Measurements from ENCODE around the gene ARMH4. TPM values are rescaled to one million over a fixed set of nuclear protein-coding genes. Genes with fewer than 3 reads are reported as not detected.
A peak's percentile ranks its signal among the peaks of the same experiment; 100 is the strongest.

The ARMH4 gene
- polyA plus RNA-seq, 1 donor from 2014 or later: 14.1 TPM

- Histone ChIP-seq H3K27me3 (ENCODE audit: insufficient read depth, low read depth, low read length) (no peaks in the 10 kb centered on the region), H3K79me2 (replicated peaks; ENCODE audit: insufficient read depth, low read length) (peaks cover 36% of the 10 kb centered on the region), H3K9me3 (ENCODE audit: low read length) (no peaks in the 10 kb centered on the region), H3K27ac (ENCODE audit: low read length) (peak overlapping the region; percentile 65), H2AFZ (ENCODE audit: low read depth, low read length) (peak overlapping the region; percentile 34), H3K4me3 (ENCODE audit: low read length) (peak overlapping the region; percentile 76), H3F3A (ENCODE audit: insufficient read depth, low read length, poor library complexity, severe bottlenecking) (peaks cover 8% of the 10 kb centered on the region), H3K36me3 (ENCODE audit: insufficient read depth, low read length) (no peaks in the 10 kb centered on the region), H3K4me2 (ENCODE audit: low read length) (peak overlapping the region; percentile 51), H3K9me2 (ENCODE audit: insufficient read depth, low read length) (no peaks in the 10 kb centered on the region), H3K9ac (ENCODE audit: low read length) (peak overlapping the region; percentile 87), H4K20me1 (ENCODE audit: insufficient read depth) (no peaks in the 10 kb centered on the region)
- TF ChIP-seq POLR2AphosphoS5 (IDR thresholded peaks at IDR 0.05) (no peak), TAF1 (IDR thresholded peaks at IDR 0.05; ENCODE audit: low read depth) (peak; percentile 1)
- TF ChIP-seq, protein P1, sequence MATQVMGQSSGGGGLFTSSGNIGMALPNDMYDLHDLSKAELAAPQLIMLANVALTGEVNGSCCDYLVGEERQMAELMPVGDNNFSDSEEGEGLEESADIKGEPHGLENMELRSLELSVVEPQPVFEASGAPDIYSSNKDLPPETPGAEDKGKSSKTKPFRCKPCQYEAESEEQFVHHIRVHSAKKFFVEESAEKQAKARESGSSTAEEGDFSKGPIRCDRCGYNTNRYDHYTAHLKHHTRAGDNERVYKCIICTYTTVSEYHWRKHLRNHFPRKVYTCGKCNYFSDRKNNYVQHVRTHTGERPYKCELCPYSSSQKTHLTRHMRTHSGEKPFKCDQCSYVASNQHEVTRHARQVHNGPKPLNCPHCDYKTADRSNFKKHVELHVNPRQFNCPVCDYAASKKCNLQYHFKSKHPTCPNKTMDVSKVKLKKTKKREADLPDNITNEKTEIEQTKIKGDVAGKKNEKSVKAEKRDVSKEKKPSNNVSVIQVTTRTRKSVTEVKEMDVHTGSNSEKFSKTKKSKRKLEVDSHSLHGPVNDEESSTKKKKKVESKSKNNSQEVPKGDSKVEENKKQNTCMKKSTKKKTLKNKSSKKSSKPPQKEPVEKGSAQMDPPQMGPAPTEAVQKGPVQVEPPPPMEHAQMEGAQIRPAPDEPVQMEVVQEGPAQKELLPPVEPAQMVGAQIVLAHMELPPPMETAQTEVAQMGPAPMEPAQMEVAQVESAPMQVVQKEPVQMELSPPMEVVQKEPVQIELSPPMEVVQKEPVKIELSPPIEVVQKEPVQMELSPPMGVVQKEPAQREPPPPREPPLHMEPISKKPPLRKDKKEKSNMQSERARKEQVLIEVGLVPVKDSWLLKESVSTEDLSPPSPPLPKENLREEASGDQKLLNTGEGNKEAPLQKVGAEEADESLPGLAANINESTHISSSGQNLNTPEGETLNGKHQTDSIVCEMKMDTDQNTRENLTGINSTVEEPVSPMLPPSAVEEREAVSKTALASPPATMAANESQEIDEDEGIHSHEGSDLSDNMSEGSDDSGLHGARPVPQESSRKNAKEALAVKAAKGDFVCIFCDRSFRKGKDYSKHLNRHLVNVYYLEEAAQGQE (IDR thresholded peaks at IDR 0.05; ENCODE audit: borderline replicate concordance): peak; percentile 65
These were observed 640 bp downstream of the ARMH4 start for GRCh38 chr14:58151133-58152013.

DNA sequence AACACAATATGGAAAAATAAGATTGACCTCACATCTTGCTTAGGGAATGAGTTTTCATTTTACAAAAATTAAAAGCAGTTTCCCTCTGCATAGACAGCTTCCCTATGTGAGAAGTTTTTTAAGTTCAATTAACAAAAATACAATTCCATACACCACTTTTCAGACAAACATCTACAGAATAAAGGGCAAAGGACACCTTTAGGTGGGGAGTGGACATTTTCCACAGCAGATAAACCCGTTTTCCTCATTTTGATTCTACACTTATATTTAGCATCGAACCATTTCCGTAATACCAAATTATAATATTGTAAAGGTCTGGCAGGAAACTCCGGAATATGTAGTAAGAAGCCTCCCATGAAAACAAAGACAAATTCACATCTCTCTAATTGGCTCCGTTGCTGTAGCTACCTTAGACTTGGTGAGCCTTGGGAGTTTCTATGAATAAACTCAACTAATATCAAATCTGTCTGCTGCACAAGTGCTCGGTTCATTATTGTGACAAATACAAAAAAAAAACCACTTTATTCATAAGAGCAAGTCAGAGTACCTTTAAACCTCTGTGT lies 1.7 kb downstream of the ARMH4 start:
- H3K9ac ChIP-seq (ENCODE audit: low read length): peak overlapping the region; percentile 87
- no peaks in the 10 kb centered on the region for H3K9me3 ChIP-seq (ENCODE audit: low read length)
- no peak overlapping the region for H2AFZ ChIP-seq (ENCODE audit: low read depth, low read length)
- H3K4me3 ChIP-seq (ENCODE audit: low read length): peak overlapping the region; percentile 76
- H4K20me1 ChIP-seq (ENCODE audit: insufficient read depth): no peaks in the 10 kb centered on the region
- no peaks in the 10 kb centered on the region for H3K36me3 ChIP-seq (ENCODE audit: insufficient read depth, low read length)
- peak overlapping the region; percentile 28 for H3K27ac ChIP-seq (ENCODE audit: low read length)
- TF ChIP-seq SMC3 (conservative IDR thresholded peaks at IDR 0.05; ENCODE audit: poor library complexity): no peak
- TF ChIP-seq POLR2AphosphoS5 (IDR thresholded peaks at IDR 0.05): no peak
- TF ChIP-seq TAF1 (IDR thresholded peaks at IDR 0.05; ENCODE audit: low read depth): no peak
- TF ChIP-seq, protein P1 (IDR thresholded peaks at IDR 0.05; ENCODE audit: borderline replicate concordance): no peak
- TF ChIP-seq, protein P2, sequence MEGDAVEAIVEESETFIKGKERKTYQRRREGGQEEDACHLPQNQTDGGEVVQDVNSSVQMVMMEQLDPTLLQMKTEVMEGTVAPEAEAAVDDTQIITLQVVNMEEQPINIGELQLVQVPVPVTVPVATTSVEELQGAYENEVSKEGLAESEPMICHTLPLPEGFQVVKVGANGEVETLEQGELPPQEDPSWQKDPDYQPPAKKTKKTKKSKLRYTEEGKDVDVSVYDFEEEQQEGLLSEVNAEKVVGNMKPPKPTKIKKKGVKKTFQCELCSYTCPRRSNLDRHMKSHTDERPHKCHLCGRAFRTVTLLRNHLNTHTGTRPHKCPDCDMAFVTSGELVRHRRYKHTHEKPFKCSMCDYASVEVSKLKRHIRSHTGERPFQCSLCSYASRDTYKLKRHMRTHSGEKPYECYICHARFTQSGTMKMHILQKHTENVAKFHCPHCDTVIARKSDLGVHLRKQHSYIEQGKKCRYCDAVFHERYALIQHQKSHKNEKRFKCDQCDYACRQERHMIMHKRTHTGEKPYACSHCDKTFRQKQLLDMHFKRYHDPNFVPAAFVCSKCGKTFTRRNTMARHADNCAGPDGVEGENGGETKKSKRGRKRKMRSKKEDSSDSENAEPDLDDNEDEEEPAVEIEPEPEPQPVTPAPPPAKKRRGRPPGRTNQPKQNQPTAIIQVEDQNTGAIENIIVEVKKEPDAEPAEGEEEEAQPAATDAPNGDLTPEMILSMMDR (IDR thresholded peaks at IDR 0.05; ENCODE audit: poor library complexity, severe bottlenecking): no peak
- H3K9me2 ChIP-seq (ENCODE audit: insufficient read depth, low read length): no peaks in the 10 kb centered on the region
- H3K79me2 ChIP-seq (replicated peaks; ENCODE audit: insufficient read depth, low read length): peaks cover 36% of the 10 kb centered on the region
- no peaks in the 10 kb centered on the region for H3K27me3 ChIP-seq (ENCODE audit: insufficient read depth, low read depth, low read length)
- H3F3A ChIP-seq (ENCODE audit: insufficient read depth, low read length, poor library complexity, severe bottlenecking): peaks cover 8% of the 10 kb centered on the region
- peak overlapping the region; percentile 51 for H3K4me2 ChIP-seq (ENCODE audit: low read length)

All from neural cell (in vitro differentiated cells).